ENCODE results near the gene COG5. TPM values are rescaled to one million over a fixed set of nuclear protein-coding genes. Genes with fewer than 3 reads are reported as not detected.

Gene COG5
- total and polyA plus RNA-seq, 9 of the 15 experiments (the other 6 are each of a cell fraction or from before 2014, with no cell fraction given), result 15.3 to 75.1 (median 56.4) TPM

- TF ChIP-seq MXI1 (IDR thresholded peaks at IDR 0.05; ENCODE audit: low read depth, low read length), result no peak
- no peak for TF ChIP-seq POLR2H (tag; IDR thresholded peaks at IDR 0.05; ENCODE audit: low read depth)
- TF ChIP-seq ZBTB9 (CRISPR knock-in tag; IDR thresholded peaks at IDR 0.05), result no peak
- no peak for TF ChIP-seq STAT6 (CRISPR knock-in tag; IDR thresholded peaks at IDR 0.05)
- no peak for TF ChIP-seq ARID4B (CRISPR knock-in tag; IDR thresholded peaks at IDR 0.05)
- no peak for TF ChIP-seq ZNF431 (CRISPR knock-in tag; IDR thresholded peaks at IDR 0.05)
- TF ChIP-seq ZNF551 (CRISPR knock-in tag; IDR thresholded peaks at IDR 0.05), result no peak
- no peak for TF ChIP-seq BCLAF1 (IDR thresholded peaks at IDR 0.05; ENCODE audit: borderline replicate concordance in 1 of 2, control insufficient read depth in 1 of 2, low read depth in 2 of 2, low read length in 1 of 2)
- TF ChIP-seq POU5F1 (IDR thresholded peaks at IDR 0.05; ENCODE audit: borderline replicate concordance, low read depth, low read length, partially characterized antibody), result no peak
- TF ChIP-seq JUNB (CRISPR knock-in tag; conservative IDR thresholded peaks at IDR 0.05), result no peak
- TF ChIP-seq, protein P1, sequence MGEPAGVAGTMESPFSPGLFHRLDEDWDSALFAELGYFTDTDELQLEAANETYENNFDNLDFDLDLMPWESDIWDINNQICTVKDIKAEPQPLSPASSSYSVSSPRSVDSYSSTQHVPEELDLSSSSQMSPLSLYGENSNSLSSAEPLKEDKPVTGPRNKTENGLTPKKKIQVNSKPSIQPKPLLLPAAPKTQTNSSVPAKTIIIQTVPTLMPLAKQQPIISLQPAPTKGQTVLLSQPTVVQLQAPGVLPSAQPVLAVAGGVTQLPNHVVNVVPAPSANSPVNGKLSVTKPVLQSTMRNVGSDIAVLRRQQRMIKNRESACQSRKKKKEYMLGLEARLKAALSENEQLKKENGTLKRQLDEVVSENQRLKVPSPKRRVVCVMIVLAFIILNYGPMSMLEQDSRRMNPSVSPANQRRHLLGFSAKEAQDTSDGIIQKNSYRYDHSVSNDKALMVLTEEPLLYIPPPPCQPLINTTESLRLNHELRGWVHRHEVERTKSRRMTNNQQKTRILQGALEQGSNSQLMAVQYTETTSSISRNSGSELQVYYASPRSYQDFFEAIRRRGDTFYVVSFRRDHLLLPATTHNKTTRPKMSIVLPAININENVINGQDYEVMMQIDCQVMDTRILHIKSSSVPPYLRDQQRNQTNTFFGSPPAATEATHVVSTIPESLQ (CRISPR knock-in tag; IDR thresholded peaks at IDR 0.05), result no peak
- TF ChIP-seq ZNF324 (CRISPR knock-in tag; IDR thresholded peaks at IDR 0.05), result no peak
Observed at GRCh38 chr7:107322015-107322414, 241.7 kb downstream of the COG5 start (continued).
